H1 (cell line): ENCODE results near the gene CNNM3. TPM values are rescaled to one million over a fixed set of nuclear protein-coding genes. Genes with fewer than 3 reads are reported as not detected.

ENCODE experiments used
- CTCF ChIA-PET: fragments of 300-600 bp; sonication (Branson Sonifier 250); formaldehyde crosslinking; loops from one replicate; lab custom pipeline; 2021; ENCODE audit not compliant: partially characterized antibody; lab: Charles Lee
- POLR2A ChIA-PET: fragments of 300-600 bp; sonication (Branson Sonifier 250); formaldehyde crosslinking; loops from one replicate; lab custom pipeline; 2021; ENCODE audit warnings: inconsistent platforms; ENCODE audit not compliant: partially characterized antibody; lab: Charles Lee
- DNase-seq, 2 experiments: peaks; one replicate each; pipeline versions ENCODE4 v3.0.0 to v3.0.0-alpha.2; 2010 to 2022; ENCODE audit warnings: low spot score in 2 of 2, low read depth in 1 of 2, mixed read lengths in 1 of 2
- FAIRE-seq: peaks from 2 replicates; lab custom pipeline; 2011; peaks lifted over from hg19 to GRCh38; lab: Jason Lieb, UNC
- H2AFZ ChIP-seq: 2 replicates; pipeline ENCODE4 v1.8.1; 2012; ENCODE audit warnings: low read length, inconsistent platforms
- H2AK5ac ChIP-seq: 2 replicates; pipeline ENCODE4 v1.6.1; 2013; ENCODE audit warnings: low read depth, low read length
- H2BK120ac ChIP-seq: replicated peaks from 2 replicates; pipeline ENCODE3; 2013; ENCODE audit warnings: low read depth, low read length, inconsistent platforms
- H2BK12ac ChIP-seq: 2 replicates; pipeline ENCODE4 v1.6.1; 2013; ENCODE audit warnings: low read depth, low read length
- H2BK15ac ChIP-seq: 2 replicates; pipeline ENCODE4 v1.6.1; 2013; ENCODE audit warnings: low read length
- H2BK20ac ChIP-seq: 2 replicates; pipeline ENCODE4 v1.6.1; 2013; ENCODE audit warnings: low read length
- H2BK5ac ChIP-seq: 2 replicates; pipeline ENCODE4 v1.6.1; 2013; ENCODE audit warnings: low read depth, low read length
- H3K14ac ChIP-seq: 2 replicates; pipeline ENCODE4 v1.6.1; 2013; ENCODE audit warnings: inconsistent platforms; ENCODE audit not compliant: insufficient read length
- H3K18ac ChIP-seq: 2 replicates; pipeline ENCODE4 v1.6.1; 2013; ENCODE audit warnings: low read length; ENCODE audit errors: extremely low read depth
- H3K23ac ChIP-seq: 2 replicates; pipeline ENCODE4 v1.6.1; 2013; ENCODE audit warnings: inconsistent platforms; ENCODE audit not compliant: insufficient read length
- H3K23me2 ChIP-seq: 2 replicates; pipeline ENCODE4 v1.6.1; 2013; ENCODE audit warnings: low read depth, low read length
- H3K27ac ChIP-seq: 2 replicates; pipeline ENCODE4 v1.6.1; 2011; ENCODE audit warnings: low read depth, low read length, inconsistent platforms
- H3K27me3 ChIP-seq, 4 experiments: replicated peaks in 1 of 4; 1 replicate in 1 of 4; 2 replicates in 3 of 4; pipeline versions ENCODE4 v1.6.1 to v1.8.1; 2011 to 2013; ENCODE audit warnings: low read length in 3 of 4, mild to moderate bottlenecking in 3 of 4, inconsistent platforms in 2 of 4, mixed read lengths in 2 of 4, moderate library complexity in 1 of 4; ENCODE audit not compliant: control insufficient read depth in 3 of 4, insufficient read depth in 3 of 4; ENCODE audit errors: extremely low read depth in 1 of 4
- H3K36me3 ChIP-seq, 4 experiments: 2 replicates each; pipeline versions ENCODE4 v1.6.1 to v1.8.1; 2011 to 2013; ENCODE audit warnings: mild to moderate bottlenecking in 4 of 4, low read length in 3 of 4, moderate library complexity in 2 of 4, control low read depth in 1 of 4, inconsistent platforms in 1 of 4; ENCODE audit not compliant: insufficient read depth in 4 of 4, control insufficient read depth in 2 of 4
- H3K4ac ChIP-seq: replicated peaks from 2 replicates; pipeline ENCODE3; 2013; ENCODE audit warnings: low read length, low read depth, mixed read lengths, inconsistent platforms; ENCODE audit not compliant: insufficient read length
- H3K4me1 ChIP-seq, 4 experiments: replicated peaks in 1 of 4; 1 replicate in 1 of 4; 2 replicates in 3 of 4; pipeline versions ENCODE4 v1.6.1 to v1.8.1; 2011 to 2013; ENCODE audit warnings: low read length in 3 of 4, inconsistent platforms in 2 of 4, mixed read lengths in 1 of 4; ENCODE audit not compliant: insufficient read depth in 4 of 4, control insufficient read depth in 3 of 4
- H3K4me2 ChIP-seq, 2 experiments: 2 replicates each; pipeline versions ENCODE4 v1.6.1 to v1.8.1; 2011 to 2013; ENCODE audit warnings: low read depth in 2 of 2, low read length in 2 of 2, control low read depth in 1 of 2, inconsistent platforms in 1 of 2, mild to moderate bottlenecking in 1 of 2; ENCODE audit not compliant: insufficient read depth in 1 of 2
- H3K4me3 ChIP-seq, 4 experiments: fragments of 200-600, 300-600 bp in 1 of 4; sonication (generic), shearing (Covaris generic), sonication (Bioruptor Twin) in 1 of 4; 2 replicates each; pipeline versions ENCODE4 v1.5.1 to v1.8.1; 2011 to 2016; ENCODE audit warnings: low read length in 4 of 4, low read depth in 3 of 4, control low read depth in 2 of 4, inconsistent platforms in 2 of 4, mild to moderate bottlenecking in 2 of 4, mixed read lengths in 1 of 4, moderate library complexity in 1 of 4; ENCODE audit not compliant: insufficient read depth in 2 of 4; ENCODE audit errors: extremely low read depth in 1 of 4
- H3K56ac ChIP-seq: replicated peaks from 2 replicates; pipeline ENCODE3; 2013; ENCODE audit warnings: low read depth, mild to moderate bottlenecking, mixed read lengths, low read length, inconsistent platforms; ENCODE audit not compliant: insufficient read length
- H3K79me1 ChIP-seq: 2 replicates; pipeline ENCODE4 v1.6.1; 2013; ENCODE audit warnings: low read depth, low read length, control low read depth
- H3K79me2 ChIP-seq, 2 experiments: 2 replicates each; pipeline versions ENCODE4 v1.6.1 to v1.8.1; 2012 to 2013; ENCODE audit warnings: low read length in 2 of 2, mild to moderate bottlenecking in 2 of 2, inconsistent platforms in 1 of 2; ENCODE audit not compliant: insufficient read depth in 2 of 2, control insufficient read depth in 1 of 2
- H3K9ac ChIP-seq, 4 experiments: replicated peaks in 1 of 4; 1 replicate in 1 of 4; 2 replicates in 3 of 4; pipeline versions ENCODE4 v1.6.1 to v1.8.1; 2011 to 2013; ENCODE audit warnings: low read depth in 3 of 4, low read length in 3 of 4, control low read depth in 2 of 4, mild to moderate bottlenecking in 2 of 4, moderate library complexity in 2 of 4, inconsistent platforms in 1 of 4; ENCODE audit errors: extremely low read depth in 1 of 4
- H3K9me3 ChIP-seq, 2 experiments: 2 replicates each; pipeline versions ENCODE4 v1.6.1 to v1.8.1; 2012 to 2013; ENCODE audit warnings: mild to moderate bottlenecking in 2 of 2, moderate library complexity in 2 of 2, control low read depth in 1 of 2, inconsistent platforms in 1 of 2, low read depth in 1 of 2, low read length in 1 of 2, mixed read lengths in 1 of 2; ENCODE audit not compliant: insufficient read depth in 2 of 2
- H4K20me1 ChIP-seq, 2 experiments: replicated peaks in 1 of 2; 2 replicates each; pipeline versions ENCODE3 to v1.8.1; 2011 to 2013; ENCODE audit warnings: inconsistent platforms in 2 of 2, low read length in 2 of 2, mild to moderate bottlenecking in 1 of 2; ENCODE audit not compliant: insufficient read depth in 2 of 2, control insufficient read depth in 1 of 2
- H4K5ac ChIP-seq: 2 replicates; pipeline ENCODE4 v1.6.1; 2013; ENCODE audit warnings: low read length, low read depth, mixed read lengths, inconsistent platforms; ENCODE audit not compliant: insufficient read length
- H4K8ac ChIP-seq: 2 replicates; pipeline ENCODE4 v1.8.0; 2013; ENCODE audit warnings: mild to moderate bottlenecking, moderate library complexity, low read length, inconsistent platforms; ENCODE audit not compliant: insufficient read depth; ENCODE audit errors: extremely low read depth
- H4K91ac ChIP-seq: replicated peaks from 2 replicates; pipeline ENCODE3; 2013; ENCODE audit warnings: low read length, mixed read lengths, inconsistent platforms; ENCODE audit not compliant: insufficient read length
- EP300 ChIP-seq, 2 experiments: IDR thresholded peaks; 1 replicate in 1 of 2; 2 replicates in 1 of 2; pipeline ENCODE4 v1.6.1; 2011 to 2012; ENCODE audit warnings: low read depth in 2 of 2, low read length in 2 of 2, mild to moderate bottlenecking in 2 of 2, borderline replicate concordance in 1 of 2, inconsistent platforms in 1 of 2, moderate library complexity in 1 of 2
- POLR2AphosphoS5 ChIP-seq: IDR thresholded peaks from 2 replicates; pipeline ENCODE4 v1.6.1; 2011; ENCODE audit warnings: low read depth, low read length
- RFX5 ChIP-seq: IDR thresholded peaks from 2 replicates; pipeline ENCODE4 v1.6.1; 2011; ENCODE audit warnings: low read depth, low read length, improper control_type of control experiment, borderline replicate concordance
- TAF1 ChIP-seq: IDR thresholded peaks from 2 replicates; pipeline ENCODE4 v1.6.1; 2011; ENCODE audit warnings: mild to moderate bottlenecking, low read depth, low read length
- TAF7 ChIP-seq: optimal IDR thresholded peaks from 2 replicates; pipeline ENCODE3; 2011; ENCODE audit warnings: low read depth, mild to moderate bottlenecking, inconsistent platforms, low read length, moderate library complexity, borderline replicate concordance
- TEAD4 ChIP-seq: IDR thresholded peaks from 2 replicates; pipeline ENCODE4 v1.6.1; 2012; ENCODE audit warnings: low read depth, low read length, inconsistent platforms, mixed read lengths
- WGBS, 2 experiments: shearing (Covaris generic) in 1 of 2; methylation state at CpG; one replicate each; pipeline versions ENCODE4 v1.1.6 to v1.1.7; 2013 to 2015; ENCODE audit warnings: low lambda C conversion rate in 2 of 2, mixed read lengths in 2 of 2, inconsistent platforms in 1 of 2, low coverage in 1 of 2, missing lambda C conversion rate in 1 of 2; ENCODE audit not compliant: insufficient replicate concordance in 2 of 2, insufficient coverage in 1 of 2, insufficient read length in 1 of 2; ENCODE audit errors: extremely low coverage in 1 of 2, missing lambda C conversion rate in 1 of 2; 5-methylcytosine and 5-hydroxymethylcytosine counted together
- polyA plus RNA-seq, 7 experiments: library from polyadenylated mRNA; depleted of rRNA in 3 of 7; stranded (reverse) in 5 of 7; unstranded in 2 of 7; fragments of >200 nt in 5 of 7; fragments of 200-250 nt in 2 of 7; gene quantifications; 1 replicate in 5 of 7; 2 replicates in 1 of 7; 4 replicates in 1 of 7; pipeline versions ENCODE4 v1.2.1 to v1.2.3, GENCODE V29; 2011 to 2013; ENCODE audit warnings: missing spikeins in 2 of 7, mixed read lengths in 2 of 7
- total RNA-seq: library from RNA; stranded (reverse); fragmentation: NEBNext Ultra II Directional; extraction: Animal tissue kit (Norgen Biotek cat#: 25700); gene quantifications from 2 replicates; pipeline ENCODE4 v1.2.1, GENCODE V29; 2021

CNNM3 gene
- total and polyA plus RNA-seq, 2 of the 8 experiments (the other 6 are each of a cell fraction or from before 2014, with no cell fraction given) = 29.1 to 29.2 TPM

DNA sequence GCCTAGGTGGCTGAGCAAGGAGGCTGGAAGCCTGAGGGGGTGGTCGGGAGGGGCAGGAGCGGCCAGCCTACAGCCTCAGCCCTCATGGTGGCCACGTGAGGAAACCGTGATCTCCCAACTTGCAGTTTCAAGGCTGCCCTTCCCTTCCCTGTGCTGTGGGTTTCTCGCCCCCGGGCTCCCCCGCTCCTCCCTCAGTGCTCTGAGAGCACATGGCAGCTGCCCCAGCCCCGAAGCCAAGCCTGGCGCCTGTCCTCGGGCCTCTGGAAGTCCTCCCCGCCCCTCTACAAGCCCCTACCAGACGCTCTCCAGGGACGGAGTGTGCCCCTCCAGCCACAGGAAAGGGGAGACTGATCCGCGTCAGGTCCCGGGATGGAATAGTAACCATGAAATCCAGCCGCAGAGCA is 28.3 kb downstream of the CNNM3 start:
- H2BK5ac ChIP-seq = no peak overlapping the region
- H3K36me3 ChIP-seq = peaks cover 2 to 18% (median 3%) of the 10 kb centered on the region in 4 experiments; a peak in 5 of 8 replicates
- peaks cover 3 to 8% of the 10 kb centered on the region in 2 experiments for H4K20me1 ChIP-seq
- H3K79me1 ChIP-seq = peaks cover 4% of the 10 kb centered on the region; the same call in 1 of the 2 replicates
- H2AK5ac ChIP-seq = no peak overlapping the region
- H4K5ac ChIP-seq = no peak overlapping the region
- ChIA-PET CTCF (interaction anchor here (0.6 to 1.1 kb wide), 2 partner anchors 12 to 81 kb away, joined by 3 read pairs; no protein-coding TSS in a partner anchor), POLR2A (interaction anchor here (0.8 to 6.9 kb wide), 8 partner anchors 8 to 32 kb away, joined by 3 to 39 read pairs (median 5); no protein-coding TSS in a partner anchor)
- H2BK120ac ChIP-seq = no peak overlapping the region
- no peak overlapping the region for H3K9ac ChIP-seq
- no peak overlapping the region for H2BK20ac ChIP-seq
- no peak for DNase-seq
- 90% methylated on average over 14 of the region's 17 CpGs; no CpG with 5 or more reads in 1 of the 2 experiments for WGBS, 2 experiments
- H3K27ac ChIP-seq = no peak overlapping the region
- no peak overlapping the region for H3K14ac ChIP-seq
- no peak for TF ChIP-seq TEAD4
- no peak for TF ChIP-seq TAF1
- no peak for TF ChIP-seq RFX5
- 0 out of 2 replicates have a peak, but pooled peaks have one; percentile 42 for TF ChIP-seq POLR2AphosphoS5
- TF ChIP-seq EP300 (IDR thresholded peaks at IDR 0.05; ENCODE audit: borderline replicate concordance in 1 of 2, low read depth in 2 of 2, low read length in 2 of 2) = no peak
- no peak for TF ChIP-seq TAF7
- H2AFZ ChIP-seq = no peak overlapping the region
- no peak overlapping the region for H3K18ac ChIP-seq
- no peaks in the 10 kb centered on the region for H3K9me3 ChIP-seq
- H3K4me3 ChIP-seq = no peak overlapping the region
- H3K27me3 ChIP-seq = no peaks in the 10 kb centered on the region
- no peak overlapping the region for H3K4ac ChIP-seq
- H3K23ac ChIP-seq = no peak overlapping the region
- no peak overlapping the region for H3K4me2 ChIP-seq
- H4K91ac ChIP-seq = no peak overlapping the region
- FAIRE-seq = no peak
- H3K4me1 ChIP-seq = peaks cover 0 to 3% (median 0%) of the 10 kb centered on the region in 4 experiments; a peak in 1 of 7 replicates
- no peaks in the 10 kb centered on the region for H3K79me2 ChIP-seq
- H4K8ac ChIP-seq = no peak overlapping the region
- no peak overlapping the region for H2BK12ac ChIP-seq
- H3K23me2 ChIP-seq = no peaks in the 10 kb centered on the region
- H2BK15ac ChIP-seq = no peak overlapping the region
- H3K56ac ChIP-seq = no peak overlapping the region
